GM21825 (cell line): Measurements from ENCODE around the gene FCHO1.

Source experiments
- ATAC-seq: cut with Tn5 transposase; IDR thresholded peaks from one replicate; pipeline ENCODE4 v1.9.1; 2021; ENCODE audit warnings: mild to moderate bottlenecking, moderate library complexity; ENCODE audit not compliant: unreplicated experiment

The FCHO1 gene

GRCh38 chr19:17824339-17824738 lies 73.1 kb downstream of the FCHO1 start:
- no peak for ATAC-seq

GRCh38 chr19:17826508-17827056 lies 75.3 kb downstream of the FCHO1 start:
- ATAC-seq, result no peak

- ATAC-seq, result no peak
These were observed 78.7 kb downstream of the FCHO1 start for GRCh38 chr19:17829855-17830566.

- no peak for ATAC-seq
These were observed 79.5 kb downstream of the FCHO1 start for GRCh38 chr19:17830567-17831418.

GRCh38 chr19:17831419-17831888 lies 80.2 kb downstream of the FCHO1 start:
- no peak for ATAC-seq

GRCh38 chr19:17832443-17833208 lies 81.3 kb downstream of the FCHO1 start:
- no peak for ATAC-seq

GRCh38 chr19:17834350-17835181 lies 83.3 kb downstream of the FCHO1 start:
- ATAC-seq, result no peak

GRCh38 chr19:17835182-17836006 lies 84.1 kb downstream of the FCHO1 start:
- ATAC-seq, result no peak

- ATAC-seq, result no peak
These were observed 85.3 kb downstream of the FCHO1 start for GRCh38 chr19:17836530-17836929.

- no peak for ATAC-seq
These were observed 86.7 kb downstream of the FCHO1 start for GRCh38 chr19:17837972-17838371.
